MCF 10A (cell line): Measurements from ENCODE around the gene CNIH4. TPM values are rescaled to one million over a fixed set of nuclear protein-coding genes. Genes with fewer than 3 reads are reported as not detected.
"Not testable (repeated sequence)": the region's sequence is repeated elsewhere in the genome, so short reads cannot be mapped to it uniquely, and the experiment has no call there.

Source experiments
- BruUV-seq: library from RNA; stranded (reverse); fragments of 400-500 nt; replicated peaks from 2 replicates; lab custom pipeline; 2021; lab: Mats Ljungman, UMichigan
- CTCF ChIA-PET: fragments of 300-600 bp; sonication (Branson Sonifier 250); formaldehyde crosslinking; extraction: SDS; loops from one replicate; lab custom pipeline; 2021; ENCODE audit warnings: antibody characterized with exemption, inconsistent platforms; lab: Yijun Ruan, JAX
- POLR2A ChIA-PET: fragments of 300-600, 350-650 bp; sonication (Branson Sonifier 250); formaldehyde crosslinking; extraction: SDS; loops from one replicate; lab custom pipeline; 2020; ENCODE audit warnings: antibody characterized with exemption, inconsistent platforms; lab: Yijun Ruan, JAX
- DNase-seq: peaks from one replicate; pipeline ENCODE4 v3.0.0-alpha.2; 2018; ENCODE audit not compliant: unreplicated experiment
- H3K27ac Mint-ChIP-seq: one replicate; pipeline ENCODE4 v1.8.0; 2022; ENCODE audit warnings: mild to moderate bottlenecking, low read depth, mixed read lengths; ENCODE audit not compliant: unreplicated experiment
- H3K27me3 Mint-ChIP-seq: one replicate; pipeline ENCODE4 v1.8.0; 2022; ENCODE audit warnings: mixed read lengths; ENCODE audit not compliant: insufficient read depth, unreplicated experiment
- H3K36me3 Mint-ChIP-seq: one replicate; pipeline ENCODE4 v1.8.0; 2022; ENCODE audit warnings: mild to moderate bottlenecking, moderate library complexity, mixed read lengths; ENCODE audit not compliant: insufficient read depth, unreplicated experiment
- H3K4me1 Mint-ChIP-seq: one replicate; pipeline ENCODE4 v1.8.0; 2022; ENCODE audit warnings: mixed read lengths; ENCODE audit not compliant: insufficient read depth, unreplicated experiment
- H3K4me3 Mint-ChIP-seq: one replicate; pipeline ENCODE4 v1.8.0; 2022; ENCODE audit warnings: mild to moderate bottlenecking, moderate library complexity, mixed read lengths; ENCODE audit not compliant: unreplicated experiment
- H3K9me3 Mint-ChIP-seq: one replicate; pipeline ENCODE4 v1.8.0; 2022; ENCODE audit warnings: mixed read lengths; ENCODE audit not compliant: unreplicated experiment
- CTCF ChIP-seq: fragments of 200-600 bp; IDR thresholded peaks from one replicate; pipeline ENCODE4 v1.8.0; 2022; ENCODE audit warnings: antibody characterized with exemption, mild to moderate bottlenecking; ENCODE audit not compliant: unreplicated experiment
- intact Hi-C: fragments of 100-400 bp; cut with micrococcal nuclease; formaldehyde crosslinking; loops from 2 replicates; pipeline ENCODE4 v1.14.1; 2022
- total RNA-seq: library from RNA; stranded (reverse); gene quantifications from 2 replicates; pipeline ENCODE4 v1.2.3, GENCODE V29; 2022

Gene CNIH4
- total RNA-seq, 1 experiment from 2014 or later: 190 TPM

- Mint-ChIP-seq H3K27ac (no peak overlapping the region), H3K36me3 (no peaks in the 10 kb centered on the region), H3K4me3 (no peak overlapping the region), H3K9me3 (peaks cover 26% of the 10 kb centered on the region), H3K27me3 (no peaks in the 10 kb centered on the region), H3K4me1 (no peaks in the 10 kb centered on the region)
- BruUV-seq: no TSS peak
- ChIA-PET POLR2A (interaction anchor here (0.6 kb wide), 1 partner anchor 9 kb away, joined by 3 read pairs; no protein-coding TSS in a partner anchor), CTCF (no interaction called here)
- no peak for DNase-seq
- intact Hi-C loops: no loop called here
- no peak for TF ChIP-seq CTCF
Observed at GRCh38 chr1:224348137-224348536, 8.5 kb upstream of the CNIH4 start.

GRCh38 chr1:224349716-224350115 lies 7.0 kb upstream of the CNIH4 start:
- H3K27me3 Mint-ChIP-seq, CTCF ChIA-PET, POLR2A ChIA-PET, BruUV-seq, H3K4me1 Mint-ChIP-seq, intact Hi-C loops, H3K36me3 Mint-ChIP-seq, DNase-seq, H3K4me3 Mint-ChIP-seq, H3K27ac Mint-ChIP-seq: not testable (repeated sequence)
- H3K9me3 Mint-ChIP-seq: peaks cover 18% of the 10 kb centered on the region

DNA sequence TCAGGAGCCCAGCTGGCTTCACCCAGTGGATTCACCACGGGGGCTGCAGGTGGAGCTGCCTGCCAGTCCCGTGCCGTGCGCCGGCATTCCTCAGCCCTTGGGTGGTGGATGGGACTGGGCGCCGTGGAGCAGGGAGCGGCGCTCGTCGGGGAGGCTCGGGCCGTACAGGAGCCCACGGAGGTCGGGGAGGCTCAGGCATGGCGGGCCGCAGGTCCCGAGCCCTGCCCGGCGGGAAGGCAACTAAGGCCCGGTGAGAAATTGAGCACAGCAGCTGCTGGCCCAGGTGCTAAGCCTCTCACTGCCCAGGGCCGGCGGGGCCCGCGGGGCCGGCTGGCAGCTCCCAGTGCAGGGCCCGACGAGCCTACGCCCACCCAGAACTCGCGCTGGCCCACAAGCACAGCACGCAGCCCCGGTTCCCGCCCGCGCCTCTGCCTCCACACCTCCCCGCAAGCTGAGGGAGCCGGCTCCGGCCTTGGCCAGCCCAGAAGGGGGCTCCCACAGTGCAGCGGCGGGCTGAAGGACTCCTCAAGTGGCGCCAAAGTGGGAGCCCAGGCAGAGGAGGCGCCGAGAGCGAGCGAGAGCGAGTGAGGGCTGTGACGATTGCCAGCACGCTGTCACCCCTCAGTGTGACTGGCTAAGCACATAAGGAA lies 4.1 kb upstream of the CNIH4 start:
- ChIA-PET CTCF (interaction anchor here (0.6 to 4.2 kb wide), 8 partner anchors 15 to 1150 kb away, joined by 3 to 33 read pairs (median 4); no protein-coding TSS in a partner anchor), POLR2A (interaction anchor here (0.6 to 2.0 kb wide), 3 partner anchors 23 to 170 kb away, joined by 3 to 7 read pairs (median 6); partner anchors contain the start of genes DEGS1, NVL and WDR26)

DNA sequence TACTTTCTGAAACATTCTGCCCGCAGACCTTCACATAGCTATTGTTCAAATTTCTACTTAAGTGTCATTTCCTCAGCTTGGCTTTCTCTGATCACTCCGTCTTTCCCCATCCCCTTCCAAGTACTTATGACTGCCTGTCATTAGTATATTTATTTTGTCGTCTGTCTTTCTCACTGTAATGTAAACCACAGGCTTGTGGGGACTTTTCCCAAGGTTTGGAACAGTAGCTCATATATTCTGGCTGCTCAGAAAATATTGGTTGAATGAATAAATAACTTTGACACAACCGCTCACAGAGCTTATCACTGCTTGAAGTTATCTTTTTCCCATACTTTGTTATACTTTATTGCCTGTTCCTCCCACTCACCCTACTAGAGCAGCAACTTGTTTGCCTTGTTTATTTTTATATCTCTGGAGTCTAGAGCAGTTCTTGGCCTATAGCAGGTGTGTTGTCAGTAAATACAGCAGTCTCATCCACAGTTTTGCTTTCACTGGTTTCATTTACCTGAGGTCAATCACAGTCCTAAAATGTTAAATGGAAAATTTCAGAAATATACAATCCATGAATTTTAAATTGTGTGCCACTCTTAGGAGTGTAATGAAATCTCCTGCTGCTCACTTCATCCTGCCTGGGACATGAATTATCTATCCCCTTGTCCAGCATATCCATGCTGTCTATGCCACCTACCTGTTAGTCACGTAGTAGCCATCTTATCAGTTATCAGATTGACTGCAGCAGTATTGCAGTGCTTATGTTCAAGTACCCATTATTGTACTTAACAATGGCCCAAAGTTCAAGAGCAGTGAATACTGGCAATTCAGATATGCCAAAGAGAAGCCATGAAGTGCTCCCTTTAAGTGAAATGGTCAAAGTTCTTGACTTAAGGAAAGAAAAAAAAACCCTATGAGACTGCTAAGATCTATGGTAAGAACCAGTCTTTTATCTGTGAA lies 2.4 kb upstream of the CNIH4 start:
- H3K36me3 Mint-ChIP-seq: no peaks in the 10 kb centered on the region
- CTCF ChIA-PET: interaction anchor here (0.5 to 4.2 kb wide), 7 partner anchors 21 to 646 kb away, joined by 3 to 33 read pairs (median 3); no protein-coding TSS in a partner anchor
- TF ChIP-seq CTCF: no peak
- no TSS peak for BruUV-seq
- no peaks in the 10 kb centered on the region for H3K9me3 Mint-ChIP-seq
- intact Hi-C loops: no loop called here
- peaks cover 14% of the 10 kb centered on the region for H3K4me1 Mint-ChIP-seq
- no peak overlapping the region for H3K4me3 Mint-ChIP-seq
- POLR2A ChIA-PET: interaction anchor here (2.0 to 7.2 kb wide), 3 partner anchors 24 to 171 kb away, joined by 6 to 76 read pairs (median 7); partner anchors contain the start of genes DEGS1 and NVL
- DNase-seq: no peak
- no peak overlapping the region for H3K27ac Mint-ChIP-seq
- H3K27me3 Mint-ChIP-seq: no peaks in the 10 kb centered on the region

More for the DNA sequence above, 4.1 kb upstream of the CNIH4 start:
- intact Hi-C loops, H3K9me3 Mint-ChIP-seq, H3K27ac Mint-ChIP-seq, H3K4me1 Mint-ChIP-seq, DNase-seq, H3K27me3 Mint-ChIP-seq, BruUV-seq, H3K36me3 Mint-ChIP-seq, H3K4me3 Mint-ChIP-seq: not testable (repeated sequence)
